Pancreas (tissue), 10 donors: ENCODE measurements around the gene RPS6KC1. TPM values are rescaled to one million over a fixed set of nuclear protein-coding genes. Genes with fewer than 3 reads are reported as not detected.
"Not testable (repeated sequence)": the region's sequence is repeated elsewhere in the genome, so short reads cannot be mapped to it uniquely, and the experiment has no call there.

Experiments used
- ATAC-seq, 4 donors: fragments of 200-7000 bp; cut with Tn5 transposase; one replicate each; pipeline versions ENCODE4 v1.8.0 to v1.9.1; 2020; ENCODE audit warnings: mild to moderate bottlenecking in 4 of 4, moderate library complexity in 4 of 4
- DNase-seq, 6 donors: peaks; one replicate each; pipeline ENCODE4 v3.0.0-alpha.2; 2020
- FAIRE-seq: peaks from 2 replicates; lab custom pipeline; 2012; peaks lifted over from hg19 to GRCh38; lab: Jason Lieb, UNC
- H3K27ac ChIP-seq, 4 donors: fragments of 200-600 bp; sonication (generic); 1 replicate in 3 of 4; 2 replicates in 1 of 4; pipeline versions ENCODE4 v1.5.0 to v1.8.0; 2020
- H3K27me3 ChIP-seq, 4 donors: fragments of 200-600 bp; one replicate each; pipeline ENCODE4 v1.8.0; 2021
- H3K36me3 ChIP-seq, 3 donors: fragments of 200-600 bp; sonication (generic) in 1 of 3; one replicate each; pipeline versions ENCODE4 v1.5.0 to v1.8.0; 2020 to 2021
- H3K4me1 ChIP-seq, 3 donors: fragments of 200-600 bp; one replicate each; pipeline ENCODE4 v1.8.0; 2021
- H3K4me3 ChIP-seq, 4 donors: fragments of 200-600 bp; sonication (generic) in 2 of 4; one replicate each; pipeline versions ENCODE4 v1.5.0 to v1.8.0; 2020 to 2021
- H3K9me3 ChIP-seq, 4 donors: fragments of 200-600 bp; one replicate each; pipeline ENCODE4 v1.8.0; 2021
- WGBS, 2 donors: extraction: QIAGEN DNeasy Blood & Tissue Kit; methylation state at CpG; one replicate each; pipeline ENCODE4 v1.1.7; 2013; 5-methylcytosine and 5-hydroxymethylcytosine counted together
- intact Hi-C, 3 donors: fragments of 100-400 bp; cut with DNase I; formaldehyde crosslinking; loops; one replicate each; pipeline versions ENCODE4 v1.11.1 to v1.14.2; 2022
- polyA plus RNA-seq, 2 donors: library from polyadenylated mRNA; stranded (reverse); fragments of 200-250 nt; gene quantifications; one replicate each; pipeline ENCODE4 v1.2.3, GENCODE V29; 2013
- total RNA-seq, 6 donors: library from RNA; stranded (reverse); fragmentation: NEBNext Ultra II Directional in 4 of 6; extraction: Animal tissue kit (Norgen Biotek cat#: 25700) in 4 of 6; gene quantifications; one replicate each; pipeline versions ENCODE4 v1.2.1 to v1.2.4, GENCODE V29; 2021 to 2023
- TF ChIP-seq, protein P1 (sequence below), 4 donors: fragments of 200-600 bp; sonication (generic) in 3 of 4; IDR thresholded peaks; one replicate each; pipeline versions ENCODE4 v1.5.0 to v1.8.0; 2021; ENCODE audit warnings: antibody characterized with exemption in 4 of 4
- donor health status: healthy with polysubstance abuse.
- donor health status: DM: no; HTN: no; CAD: no; lungs with moderate emphysema.
- donor health status: DM: no; HTN: no; CAD: no.
- donor health status: control.
- donor health status: control.
- donor health status: Bipolar disorder and iron deficiency.
- donor health status: DM: yes; HTN: yes; CAD: no.
- donor health status: DM: no; HTN: no; CAD: no.
- donor health status: DM: no; HTN: no; CAD: no.
- donor health status: DM: yes; HTN: yes; CAD: no.

Gene RPS6KC1
- total and polyA plus RNA-seq, 8 donors, result 2.3 to 11.4 (median 7.0) TPM

DNA sequence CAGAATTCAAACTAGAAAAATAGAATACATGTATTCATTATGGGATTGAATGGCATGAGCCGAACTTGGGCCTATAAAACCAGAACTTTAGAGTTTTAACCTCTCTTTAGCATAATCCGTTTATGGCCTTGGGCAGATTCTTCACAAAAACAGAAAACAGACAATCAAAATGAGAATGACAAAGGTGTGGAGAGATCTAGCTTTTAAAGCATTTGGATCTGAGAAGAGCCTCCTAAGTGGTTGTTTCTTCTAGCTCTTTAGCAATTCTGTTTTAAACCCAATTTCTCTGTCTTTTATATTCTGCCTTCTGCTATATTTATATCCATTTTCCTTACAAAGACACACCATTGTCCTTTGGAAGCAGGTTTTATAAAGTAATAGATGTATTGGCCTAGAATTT lies 160.2 kb downstream of the RPS6KC1 start:
- peaks cover 0 to 6% (median 0%) of the 10 kb centered on the region in 3 donors for H3K36me3 ChIP-seq
- H3K27ac ChIP-seq, result no peak overlapping the region
- no peak for ATAC-seq
- H3K4me3 ChIP-seq, result no peak overlapping the region
- no peaks in the 10 kb centered on the region for H3K4me1 ChIP-seq
- TF ChIP-seq, protein P1, sequence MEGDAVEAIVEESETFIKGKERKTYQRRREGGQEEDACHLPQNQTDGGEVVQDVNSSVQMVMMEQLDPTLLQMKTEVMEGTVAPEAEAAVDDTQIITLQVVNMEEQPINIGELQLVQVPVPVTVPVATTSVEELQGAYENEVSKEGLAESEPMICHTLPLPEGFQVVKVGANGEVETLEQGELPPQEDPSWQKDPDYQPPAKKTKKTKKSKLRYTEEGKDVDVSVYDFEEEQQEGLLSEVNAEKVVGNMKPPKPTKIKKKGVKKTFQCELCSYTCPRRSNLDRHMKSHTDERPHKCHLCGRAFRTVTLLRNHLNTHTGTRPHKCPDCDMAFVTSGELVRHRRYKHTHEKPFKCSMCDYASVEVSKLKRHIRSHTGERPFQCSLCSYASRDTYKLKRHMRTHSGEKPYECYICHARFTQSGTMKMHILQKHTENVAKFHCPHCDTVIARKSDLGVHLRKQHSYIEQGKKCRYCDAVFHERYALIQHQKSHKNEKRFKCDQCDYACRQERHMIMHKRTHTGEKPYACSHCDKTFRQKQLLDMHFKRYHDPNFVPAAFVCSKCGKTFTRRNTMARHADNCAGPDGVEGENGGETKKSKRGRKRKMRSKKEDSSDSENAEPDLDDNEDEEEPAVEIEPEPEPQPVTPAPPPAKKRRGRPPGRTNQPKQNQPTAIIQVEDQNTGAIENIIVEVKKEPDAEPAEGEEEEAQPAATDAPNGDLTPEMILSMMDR (IDR thresholded peaks at IDR 0.05), result no peak
- WGBS, 2 donors, result 90 to 91% methylated on average over 2 of the region's 2 CpGs
- no peaks in the 10 kb centered on the region for H3K9me3 ChIP-seq
- FAIRE-seq, result no peak
- no peak for DNase-seq
- intact Hi-C loops, result no loop called here
- no peaks in the 10 kb centered on the region for H3K27me3 ChIP-seq

DNA sequence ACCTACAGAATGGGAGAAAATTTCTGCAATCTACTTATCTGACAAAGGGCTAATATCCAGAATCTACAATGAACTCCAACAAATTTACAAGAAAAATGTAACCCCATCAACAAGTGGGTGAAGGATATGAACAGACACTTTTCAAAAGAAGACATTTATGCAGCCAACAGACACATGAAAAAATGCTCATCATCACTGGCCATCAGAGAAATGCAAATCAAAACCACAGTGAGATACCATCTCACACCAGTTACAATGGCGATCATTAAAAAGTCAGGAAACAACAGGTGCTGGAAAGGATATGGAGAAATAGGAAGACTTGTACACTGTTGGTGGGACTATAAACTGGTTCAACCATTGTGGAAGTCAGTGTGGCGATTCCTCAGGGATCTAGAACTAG lies 168.0 kb downstream of the RPS6KC1 start:
- H3K27me3 ChIP-seq, FAIRE-seq, H3K4me1 ChIP-seq, DNase-seq, H3K9me3 ChIP-seq, H3K36me3 ChIP-seq, H3K4me3 ChIP-seq, ATAC-seq, intact Hi-C loops, H3K27ac ChIP-seq: not testable (repeated sequence)
- WGBS, 2 donors, result 95 to 97% methylated on average over 2 of the region's 2 CpGs

DNA sequence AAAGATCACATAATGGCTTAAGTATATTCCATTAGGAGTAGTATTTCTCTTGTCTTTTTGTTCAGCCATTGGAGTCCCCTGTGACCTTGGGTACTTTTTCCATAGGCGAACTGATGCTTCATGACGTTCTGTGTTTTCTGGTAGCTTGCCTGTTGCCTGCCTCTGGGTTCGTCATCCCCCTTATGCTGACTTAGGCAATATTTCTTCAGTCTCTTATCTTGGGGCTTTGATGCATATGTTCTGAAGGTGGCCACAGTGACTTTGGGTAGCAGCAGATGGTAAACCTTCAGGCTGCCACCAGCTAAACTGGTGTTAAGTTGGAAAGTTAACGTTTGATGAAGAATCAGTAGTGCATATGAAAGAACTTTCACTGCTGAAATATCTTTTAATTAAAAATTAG lies 170.2 kb downstream of the RPS6KC1 start:
- TF ChIP-seq, protein P1 (IDR thresholded peaks at IDR 0.05), result no peak
- Histone ChIP-seq H3K36me3 (no peaks in the 10 kb centered on the region), H3K27me3 (no peaks in the 10 kb centered on the region), H3K9me3 (no peaks in the 10 kb centered on the region), H3K27ac (no peak overlapping the region), H3K4me3 (no peak overlapping the region), H3K4me1 (no peaks in the 10 kb centered on the region)
- intact Hi-C loops, result no loop called here
- WGBS, 2 donors, result 76 to 78% methylated on average over 4 of the region's 4 CpGs
- ATAC-seq (no peak), FAIRE-seq (no peak), DNase-seq (no peak)

DNA sequence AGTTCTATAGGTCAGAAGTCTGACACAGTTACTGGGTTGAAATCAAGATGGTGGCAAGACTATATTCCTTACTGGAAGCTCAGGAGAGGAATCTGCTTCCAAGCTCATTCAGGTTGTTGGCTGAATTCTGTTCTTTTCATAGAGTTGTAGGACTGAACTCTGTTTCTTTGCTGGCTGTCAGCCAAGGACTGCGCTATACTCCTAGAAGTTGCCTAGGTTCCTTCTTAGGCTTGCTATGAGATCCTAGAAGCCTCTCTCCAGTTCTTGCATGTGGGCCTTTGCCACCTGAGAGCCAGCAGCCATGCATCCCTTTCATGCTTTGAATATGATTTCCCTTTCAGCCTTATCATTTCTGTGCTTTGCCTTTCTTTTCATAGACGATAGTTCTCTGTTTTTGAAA lies 176.4 kb downstream of the RPS6KC1 start:
- intact Hi-C loops, result no loop called here
- no peak overlapping the region for H3K27ac ChIP-seq
- no peaks in the 10 kb centered on the region for H3K36me3 ChIP-seq
- TF ChIP-seq, protein P1 (IDR thresholded peaks at IDR 0.05), result no peak
- H3K27me3 ChIP-seq, result no peaks in the 10 kb centered on the region
- FAIRE-seq (no peak), ATAC-seq (no peak), DNase-seq (no peak)
- WGBS, 2 donors, result 93% methylated on average over 2 of the region's 2 CpGs
- H3K4me3 ChIP-seq, result no peak overlapping the region
- H3K9me3 ChIP-seq, result no peaks in the 10 kb centered on the region
- no peaks in the 10 kb centered on the region for H3K4me1 ChIP-seq

DNA sequence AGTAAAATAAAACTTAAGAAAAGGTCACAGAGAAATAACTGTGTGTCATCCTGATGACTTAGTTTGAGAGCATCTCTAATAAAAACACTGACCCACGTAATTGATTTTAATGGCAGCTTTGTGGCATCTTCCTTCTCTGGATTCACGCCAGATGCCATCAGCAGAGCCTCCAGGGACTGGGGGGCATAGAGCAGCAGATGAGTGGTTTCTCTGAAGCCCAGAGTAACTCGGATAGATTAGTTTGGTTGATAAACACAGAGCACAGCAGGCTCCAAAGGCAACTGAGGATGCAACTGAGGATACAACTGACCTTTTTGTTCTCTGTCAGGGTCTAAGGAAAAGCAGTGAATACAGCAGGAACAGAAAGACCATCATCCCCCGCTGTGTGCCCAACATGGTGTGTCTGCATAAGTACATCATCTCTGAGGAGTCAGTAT lies 180.8 kb downstream of the RPS6KC1 start:
- TF ChIP-seq, protein P1 (IDR thresholded peaks at IDR 0.05), result no peak
- whole genome bisulfite sequencing, 2 donors, result 84% methylated on average over 4 of the region's 4 CpGs
- H3K4me1 ChIP-seq, result no peaks in the 10 kb centered on the region
- no peaks in the 10 kb centered on the region for H3K27me3 ChIP-seq
- no peaks in the 10 kb centered on the region for H3K9me3 ChIP-seq
- FAIRE-seq (no peak), DNase-seq (no peak), ATAC-seq (no peak)
- intact Hi-C loops, result no loop called here
- no peak overlapping the region for H3K4me3 ChIP-seq
- no peaks in the 10 kb centered on the region for H3K36me3 ChIP-seq
- H3K27ac ChIP-seq, result no peak overlapping the region
